Lower leg skin (tissue), 4 donors: ENCODE measurements around the gene PLCG2. TPM values are rescaled to one million over a fixed set of nuclear protein-coding genes. Genes with fewer than 3 reads are reported as not detected.
"Not testable (repeated sequence)": the region's sequence is repeated elsewhere in the genome, so short reads cannot be mapped to it uniquely, and the experiment has no call there.

Source experiments
- DNase-seq, 2 donors: peaks; one replicate each; pipeline ENCODE4 v3.0.0-alpha.2; 2019; ENCODE audit warnings: low spot score in 2 of 2
- H3K4me3 ChIP-seq: fragments of 200-600 bp; sonication (generic); 2 replicates; pipeline ENCODE4 v1.5.1; 2017; ENCODE audit warnings: mild to moderate bottlenecking, low read depth; ENCODE audit not compliant: poor library complexity, severe bottlenecking
- POLR2A ChIP-seq, 2 donors: fragments of 450-650 bp; IDR thresholded peaks; one replicate each; pipeline ENCODE4 v1.6.1; 2016 to 2017; ENCODE audit warnings: antibody characterized with exemption in 2 of 2, mild to moderate bottlenecking in 1 of 2, moderate library complexity in 1 of 2
- WGBS, 2 donors: methylation state at CpG; one replicate each; pipeline ENCODE4 v1.1.5; 2018; 5-methylcytosine and 5-hydroxymethylcytosine counted together
- intact Hi-C: fragments of 100-400 bp; cut with DNase I; formaldehyde crosslinking; loops from one replicate; pipeline ENCODE4 v1.15.0; 2023; ENCODE audit warnings: low total_unique reads
- total RNA-seq, 4 donors: library from RNA; depleted of rRNA; stranded (reverse); fragments of >200 nt; gene quantifications; one replicate each; pipeline ENCODE4 v1.1.0, GENCODE V29; 2016
- TF ChIP-seq, protein P1 (sequence below), 3 donors: fragments of 450-650 bp; IDR thresholded peaks; one replicate each; pipeline ENCODE4 v1.5.1; 2016; ENCODE audit warnings: antibody characterized with exemption in 3 of 3, mild to moderate bottlenecking in 3 of 3, moderate library complexity in 2 of 3

The PLCG2 gene
- total RNA-seq, 4 donors from 2014 or later: 7.0 to 14.1 (median 10.2) TPM

DNA sequence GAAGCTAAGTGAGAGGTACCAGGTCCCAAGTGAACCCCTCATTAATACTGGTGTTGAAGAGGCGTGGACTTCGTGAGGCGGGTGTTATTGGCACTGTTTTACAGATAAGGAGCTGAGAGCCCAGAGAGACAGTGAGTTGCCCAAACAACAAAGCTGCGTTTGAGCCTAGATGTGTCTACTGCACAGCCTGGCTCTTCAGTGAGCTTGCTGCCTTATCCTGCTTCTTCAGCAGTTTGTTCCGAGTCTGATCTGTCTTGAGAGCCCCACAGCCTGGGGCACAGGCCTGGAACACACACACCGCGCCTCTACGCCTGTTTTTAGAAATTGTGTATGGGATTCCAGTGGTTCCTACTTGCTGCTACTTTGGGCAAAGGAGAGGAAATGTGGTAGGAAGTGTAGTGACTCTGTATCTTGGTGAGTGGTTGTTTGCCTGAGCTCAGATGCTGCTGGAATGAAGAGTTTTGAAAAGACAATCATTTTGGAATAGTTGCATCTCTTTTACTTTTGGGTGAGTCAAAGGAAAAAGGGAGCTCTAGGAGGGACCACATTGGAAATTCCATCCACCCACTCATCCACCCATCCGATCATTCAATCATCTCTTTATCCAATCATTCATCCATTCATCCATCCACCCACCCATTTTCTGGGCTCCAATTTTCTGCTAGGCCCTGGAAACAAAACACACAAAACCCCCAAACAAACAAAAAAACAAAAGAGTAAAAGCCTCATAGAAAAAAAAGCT lies 22.3 kb upstream of the PLCG2 start:
- no peak overlapping the region for H3K4me3 ChIP-seq
- intact Hi-C loops: no loop called here

DNA sequence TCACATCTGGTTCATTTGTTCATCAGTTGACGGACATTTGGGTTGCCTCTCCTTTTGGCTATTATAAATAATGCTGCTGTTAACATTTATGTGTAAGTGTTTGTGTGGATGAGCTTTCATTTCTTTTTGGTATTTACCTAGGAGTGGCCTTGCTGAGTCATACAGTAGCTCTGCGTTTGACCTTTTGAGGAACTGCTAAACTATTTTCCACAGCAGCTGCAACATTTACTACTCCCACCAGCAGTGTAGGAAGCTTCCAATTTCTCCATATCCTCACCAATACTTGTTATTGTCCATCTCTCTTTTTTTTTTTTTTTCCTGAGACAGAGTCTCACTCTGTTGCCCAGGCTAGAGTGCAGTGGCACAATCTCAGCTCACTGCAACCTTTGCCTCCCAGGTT lies 20.7 kb upstream of the PLCG2 start:
- no peak overlapping the region for H3K4me3 ChIP-seq
- no peak for DNase-seq
- intact Hi-C loops: no loop called here
- TF ChIP-seq, protein P1, sequence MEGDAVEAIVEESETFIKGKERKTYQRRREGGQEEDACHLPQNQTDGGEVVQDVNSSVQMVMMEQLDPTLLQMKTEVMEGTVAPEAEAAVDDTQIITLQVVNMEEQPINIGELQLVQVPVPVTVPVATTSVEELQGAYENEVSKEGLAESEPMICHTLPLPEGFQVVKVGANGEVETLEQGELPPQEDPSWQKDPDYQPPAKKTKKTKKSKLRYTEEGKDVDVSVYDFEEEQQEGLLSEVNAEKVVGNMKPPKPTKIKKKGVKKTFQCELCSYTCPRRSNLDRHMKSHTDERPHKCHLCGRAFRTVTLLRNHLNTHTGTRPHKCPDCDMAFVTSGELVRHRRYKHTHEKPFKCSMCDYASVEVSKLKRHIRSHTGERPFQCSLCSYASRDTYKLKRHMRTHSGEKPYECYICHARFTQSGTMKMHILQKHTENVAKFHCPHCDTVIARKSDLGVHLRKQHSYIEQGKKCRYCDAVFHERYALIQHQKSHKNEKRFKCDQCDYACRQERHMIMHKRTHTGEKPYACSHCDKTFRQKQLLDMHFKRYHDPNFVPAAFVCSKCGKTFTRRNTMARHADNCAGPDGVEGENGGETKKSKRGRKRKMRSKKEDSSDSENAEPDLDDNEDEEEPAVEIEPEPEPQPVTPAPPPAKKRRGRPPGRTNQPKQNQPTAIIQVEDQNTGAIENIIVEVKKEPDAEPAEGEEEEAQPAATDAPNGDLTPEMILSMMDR (IDR thresholded peaks at IDR 0.05): no peak
- TF ChIP-seq POLR2A (IDR thresholded peaks at IDR 0.05): no peak
- WGBS, 2 donors: 31 to 32% methylated on average over 2 of the region's 2 CpGs

More for the DNA sequence above, 22.3 kb upstream of the PLCG2 start:
- 63 to 69% methylated on average over 9 of the region's 9 CpGs for WGBS, 2 donors
- no peak for DNase-seq
- TF ChIP-seq, protein P1 (IDR thresholded peaks at IDR 0.05): no peak
- no peak for TF ChIP-seq POLR2A (IDR thresholded peaks at IDR 0.05)

DNA sequence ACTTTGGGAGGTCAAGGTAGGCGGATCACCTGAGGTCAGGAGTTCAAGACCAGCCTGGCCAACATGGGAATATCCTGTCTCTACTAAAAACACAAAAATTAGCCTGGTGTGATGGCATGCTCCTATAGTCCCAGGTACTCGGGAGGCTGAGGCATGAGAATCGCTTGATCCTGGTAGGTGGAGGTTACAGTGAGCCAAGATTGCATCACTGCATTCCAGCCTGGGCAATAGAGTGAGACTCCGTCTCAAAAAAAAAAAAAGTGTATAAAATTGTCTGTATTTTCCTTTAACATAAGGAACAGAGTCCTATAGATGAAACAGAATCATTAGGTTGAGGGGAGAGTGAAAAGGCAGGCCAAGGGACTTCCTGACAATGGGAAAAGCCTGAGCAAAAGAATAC lies 16.8 kb upstream of the PLCG2 start:
- H3K4me3 ChIP-seq, intact Hi-C loops, DNase-seq: not testable (repeated sequence)
- WGBS, 2 donors: 76 to 86% methylated on average over 4 of the region's 4 CpGs

DNA sequence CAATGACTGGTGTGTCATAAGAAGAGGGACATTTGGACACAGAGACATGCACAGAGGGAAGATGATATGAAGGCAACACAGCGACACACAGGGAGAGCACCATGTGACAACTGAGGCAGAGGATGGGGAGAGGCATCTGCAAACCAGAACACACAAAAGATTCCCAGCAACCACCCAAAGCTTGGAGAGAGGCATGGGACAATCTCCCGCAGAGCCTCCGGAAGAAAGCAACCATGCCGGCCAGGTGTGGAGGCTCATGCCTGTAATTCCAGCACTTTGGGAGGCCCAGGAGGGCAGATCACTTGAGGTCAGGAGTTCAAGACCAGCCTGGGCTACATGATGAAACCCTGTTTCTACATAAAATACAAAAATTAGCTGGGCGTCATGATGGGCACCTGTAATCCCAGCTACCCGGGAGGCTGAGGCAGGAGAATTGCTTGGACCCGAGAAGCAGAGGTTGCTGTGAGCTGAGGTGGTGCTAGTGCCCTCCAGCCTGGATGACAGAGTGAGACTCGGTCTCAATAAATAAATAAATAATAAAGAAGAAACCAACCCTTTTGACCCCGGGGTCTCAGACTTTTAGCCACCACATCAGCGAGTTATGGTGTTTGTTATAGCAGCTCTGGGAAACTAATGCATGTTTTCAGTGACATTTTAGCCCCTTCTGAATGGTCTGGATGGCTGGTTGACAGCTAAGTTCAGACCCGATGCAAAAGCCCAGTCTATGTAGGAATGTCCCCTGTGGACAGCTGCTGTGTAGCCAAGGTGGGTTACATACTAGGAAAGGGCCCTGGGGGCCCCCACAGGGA lies 13.8 kb upstream of the PLCG2 start:
- H3K4me3 ChIP-seq: no peak overlapping the region
- no peak for DNase-seq
- intact Hi-C loops: no loop called here
- 91 to 92% methylated on average over 11 of the region's 11 CpGs for WGBS, 2 donors
- no peak for TF ChIP-seq POLR2A (IDR thresholded peaks at IDR 0.05)
- TF ChIP-seq, protein P1 (IDR thresholded peaks at IDR 0.05): no peak

DNA sequence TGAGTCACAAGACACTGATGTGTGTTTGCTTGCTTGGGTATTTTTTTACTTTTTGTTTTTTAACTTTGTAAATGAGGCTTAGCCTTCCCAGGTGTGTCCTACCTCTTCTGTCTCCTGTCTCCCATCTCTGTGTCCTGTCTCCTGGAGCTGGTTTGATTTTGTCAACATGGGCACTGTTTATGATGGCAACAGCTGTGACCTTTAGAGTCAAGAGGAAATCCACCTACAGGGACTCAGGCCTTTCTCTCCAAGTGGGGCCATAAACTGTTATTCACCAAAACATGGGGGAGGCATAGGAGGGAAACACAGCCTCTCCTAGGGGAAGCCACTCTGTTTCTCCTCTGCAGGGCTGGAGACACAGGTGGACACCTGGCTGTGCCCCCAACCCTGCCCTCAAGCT lies 13.1 kb upstream of the PLCG2 start:
- no peak overlapping the region for H3K4me3 ChIP-seq
- DNase-seq: no peak

More for the DNA sequence above, 13.1 kb upstream of the PLCG2 start:
- TF ChIP-seq, protein P1 (IDR thresholded peaks at IDR 0.05): no peak
- TF ChIP-seq POLR2A (IDR thresholded peaks at IDR 0.05): no peak
- intact Hi-C loops: no loop called here
